Gastroesophageal sphincter (tissue), 4 donors: ENCODE data around the gene HEPHL1. TPM values are rescaled to one million over a fixed set of nuclear protein-coding genes. Genes with fewer than 3 reads are reported as not detected.

Experiments used
- ATAC-seq: fragments of 150-250 bp; one replicate; pipeline ENCODE4 v1.9.1; 2016; ENCODE audit warnings: mild to moderate bottlenecking, moderate library complexity
- H3K27ac ChIP-seq, 4 donors: fragments of 200-600 bp; sonication (generic) in 3 of 4; 1 replicate in 3 of 4; 2 replicates in 1 of 4; pipeline ENCODE4 v1.5.1; 2016 to 2019
- H3K27me3 ChIP-seq: fragments of 200-600 bp; sonication (generic); one replicate; pipeline ENCODE4 v1.5.1; 2019
- H3K36me3 ChIP-seq, 2 donors: fragments of 200-600 bp; sonication (generic); one replicate each; pipeline ENCODE4 v1.5.1; 2019; ENCODE audit warnings: control low read depth in 1 of 2
- H3K4me1 ChIP-seq, 3 donors: fragments of 200-600 bp; sonication (generic); 1 replicate in 2 of 3; 2 replicates in 1 of 3; pipeline ENCODE4 v1.5.1; 2016 to 2019; ENCODE audit warnings: control low read depth in 2 of 3
- H3K4me3 ChIP-seq, 2 donors: fragments of 200-600 bp; sonication (generic); one replicate each; pipeline ENCODE4 v1.5.1; 2019; ENCODE audit warnings: mild to moderate bottlenecking in 1 of 2, moderate library complexity in 1 of 2
- H3K9me3 ChIP-seq, 3 donors: fragments of 200-600 bp; sonication (generic); one replicate each; pipeline ENCODE4 v1.5.1; 2017 to 2019; ENCODE audit warnings: control low read depth in 2 of 3
- CTCF ChIP-seq, 4 experiments: fragments of 200-600 bp in 2 of 4; fragments of 450-650 bp in 2 of 4; sonication (generic) in 1 of 4; IDR thresholded peaks; one replicate each; pipeline ENCODE4 v1.5.1; 2017 to 2019; ENCODE audit warnings: antibody characterized with exemption in 4 of 4, mild to moderate bottlenecking in 2 of 4, moderate library complexity in 2 of 4
- EP300 ChIP-seq: sonication (generic); formaldehyde crosslinking; IDR thresholded peaks from one replicate; pipeline ENCODE4 v1.6.1; 2017; ENCODE audit warnings: antibody characterized with exemption, mild to moderate bottlenecking
- POLR2A ChIP-seq, 2 donors: fragments of 450-650 bp; IDR thresholded peaks; one replicate each; pipeline ENCODE4 v1.6.1; 2017; ENCODE audit warnings: antibody characterized with exemption in 2 of 2, mild to moderate bottlenecking in 2 of 2, moderate library complexity in 1 of 2
- POLR2AphosphoS5 ChIP-seq: sonication (generic); formaldehyde crosslinking; IDR thresholded peaks from one replicate; pipeline ENCODE4 v1.6.1; 2017; ENCODE audit warnings: antibody characterized with exemption
- WGBS, 2 donors: methylation state at CpG; one replicate each; pipeline ENCODE4 v1.1.5; 2018; ENCODE audit warnings: low coverage in 1 of 2; 5-methylcytosine and 5-hydroxymethylcytosine counted together
- total RNA-seq, 4 donors: library from RNA; depleted of rRNA; stranded (reverse); fragments of >200 nt; gene quantifications; one replicate each; pipeline ENCODE4 v1.1.0, GENCODE V29; 2016

Gene HEPHL1
- total RNA-seq, 4 donors from 2014 or later = 0.16 to 0.67 TPM; not detected in 2

- TF ChIP-seq CTCF (IDR thresholded peaks at IDR 0.05) (no peak), POLR2A (IDR thresholded peaks at IDR 0.05) (no peak), POLR2AphosphoS5 (no peak), EP300 (no peak)
- Histone ChIP-seq H3K4me3 (no peak overlapping the region), H3K4me1 (no peaks in the 10 kb centered on the region), H3K9me3 (peaks cover 0 to 26% (median 0%) of the 10 kb centered on the region in 3 donors), H3K27me3 (no peaks in the 10 kb centered on the region), H3K36me3 (no peaks in the 10 kb centered on the region), H3K27ac (no peak overlapping the region)
- WGBS, 2 donors = 55 to 92% methylated on average over 2 of the region's 2 CpGs
- ATAC-seq = no peak
Observed at GRCh38 chr11:94028436-94028835, 7.3 kb downstream of the HEPHL1 start.

DNA sequence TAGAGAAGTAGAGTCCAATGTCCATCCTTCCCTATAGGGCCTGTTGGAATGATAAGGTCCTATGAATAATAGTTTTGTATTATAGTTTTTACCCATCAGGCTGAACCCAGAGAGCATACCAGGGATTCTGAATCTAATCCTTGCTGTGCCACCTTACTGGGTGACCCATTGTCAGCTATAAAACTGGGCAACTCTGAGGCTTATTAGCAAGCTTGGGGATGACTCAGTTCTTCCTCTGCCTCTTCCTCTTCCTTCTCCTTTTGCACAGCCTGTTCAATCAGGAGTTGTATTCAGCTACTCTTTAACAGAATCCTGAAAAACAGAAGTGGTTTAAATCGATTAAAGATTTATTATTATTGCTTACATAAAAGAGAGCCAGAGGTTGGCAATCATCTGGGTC lies 8.9 kb downstream of the HEPHL1 start:
- Histone ChIP-seq H3K4me3 (no peak overlapping the region), H3K27me3 (no peaks in the 10 kb centered on the region), H3K36me3 (no peaks in the 10 kb centered on the region), H3K27ac (no peak overlapping the region), H3K9me3 (peaks cover 0 to 26% (median 0%) of the 10 kb centered on the region in 3 donors), H3K4me1 (no peaks in the 10 kb centered on the region)
- no peak for ATAC-seq
- WGBS, 2 donors = 56 to 80% methylated on average over 1 of the region's 1 CpG
- TF ChIP-seq POLR2A (IDR thresholded peaks at IDR 0.05) (no peak), POLR2AphosphoS5 (no peak), CTCF (IDR thresholded peaks at IDR 0.05) (no peak), EP300 (no peak)

DNA sequence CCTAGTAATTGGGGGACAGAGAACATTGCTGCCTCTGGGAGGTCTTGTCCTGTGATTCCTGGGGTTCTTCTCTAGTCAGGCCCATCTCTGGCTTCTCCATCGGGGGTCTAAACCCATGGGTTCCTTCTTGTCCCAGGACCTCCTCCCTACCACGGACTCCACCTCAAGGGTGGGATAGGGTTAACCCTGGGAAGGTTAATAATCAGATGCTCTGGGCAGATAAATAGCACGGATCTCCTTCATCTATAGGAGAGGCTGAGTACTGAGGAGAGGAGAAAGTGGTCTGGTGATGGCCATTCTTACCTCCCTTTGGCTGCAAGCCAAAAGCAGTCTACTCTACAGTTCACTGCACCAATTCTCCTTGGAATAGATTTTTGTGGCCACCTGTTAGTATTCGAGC lies 10.5 kb downstream of the HEPHL1 start:
- H3K27me3 ChIP-seq = no peaks in the 10 kb centered on the region
- WGBS, 2 donors = 58 to 71% methylated on average over 2 to 3 of the region's 4 CpGs
- no peaks in the 10 kb centered on the region for H3K4me1 ChIP-seq
- peaks cover 0 to 12% (median 0%) of the 10 kb centered on the region in 3 donors for H3K9me3 ChIP-seq
- ATAC-seq = no peak
- H3K27ac ChIP-seq = no peak overlapping the region
- H3K36me3 ChIP-seq = no peaks in the 10 kb centered on the region
- no peak for TF ChIP-seq POLR2AphosphoS5
- TF ChIP-seq EP300 = no peak
- no peak for TF ChIP-seq POLR2A (IDR thresholded peaks at IDR 0.05)
- TF ChIP-seq CTCF (IDR thresholded peaks at IDR 0.05) = no peak
- H3K4me3 ChIP-seq = no peak overlapping the region

DNA sequence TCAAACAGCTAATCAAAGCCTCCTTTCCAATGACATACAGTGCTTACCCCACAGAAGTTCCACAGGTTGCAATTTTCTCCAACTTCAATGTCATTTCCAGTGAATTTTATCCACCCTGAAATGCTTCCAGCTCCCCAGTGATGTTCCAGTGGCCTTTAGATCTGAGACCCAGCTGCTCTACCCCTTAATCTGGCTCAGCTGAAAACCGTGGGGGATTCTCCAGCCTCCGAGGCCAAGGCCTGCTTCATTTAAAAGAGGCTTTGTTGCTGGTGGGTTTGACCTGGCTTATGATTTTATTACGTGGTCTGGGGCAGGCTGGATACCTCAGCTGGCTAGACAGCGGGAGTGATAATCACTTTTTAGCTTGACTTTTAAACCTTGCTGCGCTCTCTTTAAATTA lies 10.9 kb downstream of the HEPHL1 start:
- Histone ChIP-seq H3K4me1 (no peaks in the 10 kb centered on the region), H3K27me3 (no peaks in the 10 kb centered on the region), H3K27ac (no peak overlapping the region), H3K4me3 (no peak overlapping the region), H3K9me3 (peaks cover 0 to 8% (median 0%) of the 10 kb centered on the region in 3 donors), H3K36me3 (no peaks in the 10 kb centered on the region)
- 71 to 72% methylated on average over 4 to 5 of the region's 5 CpGs for WGBS, 2 donors
- no peak for TF ChIP-seq POLR2A (IDR thresholded peaks at IDR 0.05)
- no peak for TF ChIP-seq EP300
- no peak for ATAC-seq

DNA sequence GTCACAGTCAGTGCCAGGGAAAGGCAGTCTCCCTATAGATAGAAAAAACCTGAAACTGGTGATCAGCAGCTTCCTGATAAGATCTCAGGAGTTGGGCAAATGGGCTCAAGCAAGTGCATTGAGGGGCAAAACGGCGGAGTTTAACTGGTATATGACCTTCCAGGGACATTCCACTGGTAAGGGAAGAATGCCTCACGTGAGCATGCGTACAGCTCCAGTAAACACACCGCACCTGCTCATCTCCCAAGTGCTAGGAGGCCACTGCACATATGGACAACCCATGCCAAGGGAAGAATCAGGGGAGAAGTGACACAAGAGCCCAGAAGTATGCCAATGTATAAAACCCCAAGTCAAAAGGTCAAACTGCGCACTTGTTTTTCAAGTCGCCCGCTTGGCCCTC lies 11.6 kb downstream of the HEPHL1 start:
- ATAC-seq = no peak
- H3K4me1 ChIP-seq = no peaks in the 10 kb centered on the region
- WGBS, 2 donors = 76 to 83% methylated on average over 8 of the region's 8 CpGs

More for the DNA sequence above, 11.6 kb downstream of the HEPHL1 start:
- no peak overlapping the region for H3K4me3 ChIP-seq
- no peaks in the 10 kb centered on the region for H3K27me3 ChIP-seq
- H3K36me3 ChIP-seq = no peaks in the 10 kb centered on the region
- no peak overlapping the region for H3K27ac ChIP-seq
- TF ChIP-seq EP300 (no peak), CTCF (IDR thresholded peaks at IDR 0.05) (no peak), POLR2AphosphoS5 (no peak), POLR2A (IDR thresholded peaks at IDR 0.05) (no peak)
- H3K9me3 ChIP-seq = peaks cover 0 to 4% (median 0%) of the 10 kb centered on the region in 3 donors
